Peyer's patch (tissue), 4 donors: Measurements from ENCODE around the gene GLDC.

Experiments
- POLR2A ChIP-seq, 2 donors: fragments of 450-650 bp; IDR thresholded peaks; one replicate each; pipeline ENCODE4 v1.5.1; 2017; ENCODE audit warnings: antibody characterized with exemption in 2 of 2, mild to moderate bottlenecking in 2 of 2, moderate library complexity in 2 of 2
- TF ChIP-seq, protein P1 (sequence below), 6 experiments: fragments of 450-650 bp in 4 of 6; fragments of 200-600 bp in 2 of 6; sonication (generic) in 1 of 6; IDR thresholded peaks; one replicate each; pipeline ENCODE4 v1.5.1; 2017 to 2019; ENCODE audit warnings: antibody characterized with exemption in 6 of 6, mild to moderate bottlenecking in 3 of 6, moderate library complexity in 1 of 6

DNA sequence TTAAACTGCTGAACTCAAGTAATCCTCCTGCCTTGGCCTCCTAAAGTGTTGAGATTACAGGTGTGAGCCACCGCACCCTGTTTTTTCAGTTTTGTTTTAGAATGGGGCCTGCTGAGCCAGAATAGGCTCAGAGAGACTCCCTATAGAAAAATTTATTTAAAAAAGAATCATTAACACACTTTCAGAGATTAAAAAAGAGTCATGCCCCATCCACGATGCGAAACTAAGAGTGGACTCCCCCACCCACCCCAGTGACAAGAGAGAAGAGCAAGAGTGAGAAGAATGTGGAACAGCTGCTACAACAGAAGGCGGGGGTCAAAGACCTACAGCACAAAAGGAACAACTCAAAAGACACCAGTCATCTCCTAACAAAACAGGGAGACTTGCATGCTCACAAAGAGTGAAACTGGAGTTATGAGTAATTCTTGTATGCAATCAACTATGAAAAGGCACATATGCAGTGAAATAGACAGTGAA, 47.2 kb downstream of the GLDC start:
- TF ChIP-seq, protein P1, sequence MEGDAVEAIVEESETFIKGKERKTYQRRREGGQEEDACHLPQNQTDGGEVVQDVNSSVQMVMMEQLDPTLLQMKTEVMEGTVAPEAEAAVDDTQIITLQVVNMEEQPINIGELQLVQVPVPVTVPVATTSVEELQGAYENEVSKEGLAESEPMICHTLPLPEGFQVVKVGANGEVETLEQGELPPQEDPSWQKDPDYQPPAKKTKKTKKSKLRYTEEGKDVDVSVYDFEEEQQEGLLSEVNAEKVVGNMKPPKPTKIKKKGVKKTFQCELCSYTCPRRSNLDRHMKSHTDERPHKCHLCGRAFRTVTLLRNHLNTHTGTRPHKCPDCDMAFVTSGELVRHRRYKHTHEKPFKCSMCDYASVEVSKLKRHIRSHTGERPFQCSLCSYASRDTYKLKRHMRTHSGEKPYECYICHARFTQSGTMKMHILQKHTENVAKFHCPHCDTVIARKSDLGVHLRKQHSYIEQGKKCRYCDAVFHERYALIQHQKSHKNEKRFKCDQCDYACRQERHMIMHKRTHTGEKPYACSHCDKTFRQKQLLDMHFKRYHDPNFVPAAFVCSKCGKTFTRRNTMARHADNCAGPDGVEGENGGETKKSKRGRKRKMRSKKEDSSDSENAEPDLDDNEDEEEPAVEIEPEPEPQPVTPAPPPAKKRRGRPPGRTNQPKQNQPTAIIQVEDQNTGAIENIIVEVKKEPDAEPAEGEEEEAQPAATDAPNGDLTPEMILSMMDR (IDR thresholded peaks at IDR 0.05): no peak
- TF ChIP-seq POLR2A (IDR thresholded peaks at IDR 0.05): no peak
